ENCODE data around the gene HLCS.

The HLCS gene

DNA sequence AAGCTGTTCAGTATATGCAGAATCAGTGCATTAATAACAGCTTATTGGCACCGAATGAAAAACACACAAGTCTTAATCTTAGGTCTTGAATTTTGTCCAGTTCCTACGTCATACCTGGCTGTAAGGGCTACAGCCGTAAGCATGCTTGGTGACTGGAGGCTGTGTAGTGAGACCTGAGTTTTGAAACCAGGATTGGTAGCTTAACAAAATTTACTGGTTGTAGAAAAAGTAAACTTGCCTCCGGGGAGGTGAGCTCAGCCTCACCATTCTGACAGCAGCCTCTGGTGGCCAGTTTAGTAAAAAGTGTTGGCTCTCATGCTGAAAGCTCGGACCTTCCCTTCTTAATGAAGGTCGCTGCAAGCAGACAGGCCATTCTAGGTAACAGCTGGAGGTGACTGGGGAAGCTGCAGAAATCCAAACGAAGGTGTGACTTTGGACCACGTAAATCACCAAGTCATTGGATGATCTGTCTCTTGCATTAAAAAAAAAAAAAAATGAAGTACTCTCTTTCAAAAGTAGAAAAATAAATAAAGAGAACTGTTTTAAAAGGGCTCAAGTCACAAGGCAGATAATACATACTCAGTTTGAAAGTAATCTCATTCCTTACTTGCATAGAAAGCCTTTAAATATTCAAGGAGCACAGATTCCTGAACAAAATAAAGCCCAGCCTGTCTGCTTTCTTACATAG is 48.9 kb downstream of the HLCS start (continued):
- no peak for TF ChIP-seq ZFP69B (tag by site-specific recombination; IDR thresholded peaks at IDR 0.05)
- TF ChIP-seq, protein P1, sequence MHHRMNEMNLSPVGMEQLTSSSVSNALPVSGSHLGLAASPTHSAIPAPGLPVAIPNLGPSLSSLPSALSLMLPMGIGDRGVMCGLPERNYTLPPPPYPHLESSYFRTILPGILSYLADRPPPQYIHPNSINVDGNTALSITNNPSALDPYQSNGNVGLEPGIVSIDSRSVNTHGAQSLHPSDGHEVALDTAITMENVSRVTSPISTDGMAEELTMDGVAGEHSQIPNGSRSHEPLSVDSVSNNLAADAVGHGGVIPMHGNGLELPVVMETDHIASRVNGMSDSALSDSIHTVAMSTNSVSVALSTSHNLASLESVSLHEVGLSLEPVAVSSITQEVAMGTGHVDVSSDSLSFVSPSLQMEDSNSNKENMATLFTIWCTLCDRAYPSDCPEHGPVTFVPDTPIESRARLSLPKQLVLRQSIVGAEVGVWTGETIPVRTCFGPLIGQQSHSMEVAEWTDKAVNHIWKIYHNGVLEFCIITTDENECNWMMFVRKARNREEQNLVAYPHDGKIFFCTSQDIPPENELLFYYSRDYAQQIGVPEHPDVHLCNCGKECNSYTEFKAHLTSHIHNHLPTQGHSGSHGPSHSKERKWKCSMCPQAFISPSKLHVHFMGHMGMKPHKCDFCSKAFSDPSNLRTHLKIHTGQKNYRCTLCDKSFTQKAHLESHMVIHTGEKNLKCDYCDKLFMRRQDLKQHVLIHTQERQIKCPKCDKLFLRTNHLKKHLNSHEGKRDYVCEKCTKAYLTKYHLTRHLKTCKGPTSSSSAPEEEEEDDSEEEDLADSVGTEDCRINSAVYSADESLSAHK (tag by site-specific recombination; IDR thresholded peaks at IDR 0.05) = no peak
- no peak for TF ChIP-seq ZNF394 (tag by site-specific recombination; IDR thresholded peaks at IDR 0.05; ENCODE audit: borderline replicate concordance)
- TF ChIP-seq, protein P2, sequence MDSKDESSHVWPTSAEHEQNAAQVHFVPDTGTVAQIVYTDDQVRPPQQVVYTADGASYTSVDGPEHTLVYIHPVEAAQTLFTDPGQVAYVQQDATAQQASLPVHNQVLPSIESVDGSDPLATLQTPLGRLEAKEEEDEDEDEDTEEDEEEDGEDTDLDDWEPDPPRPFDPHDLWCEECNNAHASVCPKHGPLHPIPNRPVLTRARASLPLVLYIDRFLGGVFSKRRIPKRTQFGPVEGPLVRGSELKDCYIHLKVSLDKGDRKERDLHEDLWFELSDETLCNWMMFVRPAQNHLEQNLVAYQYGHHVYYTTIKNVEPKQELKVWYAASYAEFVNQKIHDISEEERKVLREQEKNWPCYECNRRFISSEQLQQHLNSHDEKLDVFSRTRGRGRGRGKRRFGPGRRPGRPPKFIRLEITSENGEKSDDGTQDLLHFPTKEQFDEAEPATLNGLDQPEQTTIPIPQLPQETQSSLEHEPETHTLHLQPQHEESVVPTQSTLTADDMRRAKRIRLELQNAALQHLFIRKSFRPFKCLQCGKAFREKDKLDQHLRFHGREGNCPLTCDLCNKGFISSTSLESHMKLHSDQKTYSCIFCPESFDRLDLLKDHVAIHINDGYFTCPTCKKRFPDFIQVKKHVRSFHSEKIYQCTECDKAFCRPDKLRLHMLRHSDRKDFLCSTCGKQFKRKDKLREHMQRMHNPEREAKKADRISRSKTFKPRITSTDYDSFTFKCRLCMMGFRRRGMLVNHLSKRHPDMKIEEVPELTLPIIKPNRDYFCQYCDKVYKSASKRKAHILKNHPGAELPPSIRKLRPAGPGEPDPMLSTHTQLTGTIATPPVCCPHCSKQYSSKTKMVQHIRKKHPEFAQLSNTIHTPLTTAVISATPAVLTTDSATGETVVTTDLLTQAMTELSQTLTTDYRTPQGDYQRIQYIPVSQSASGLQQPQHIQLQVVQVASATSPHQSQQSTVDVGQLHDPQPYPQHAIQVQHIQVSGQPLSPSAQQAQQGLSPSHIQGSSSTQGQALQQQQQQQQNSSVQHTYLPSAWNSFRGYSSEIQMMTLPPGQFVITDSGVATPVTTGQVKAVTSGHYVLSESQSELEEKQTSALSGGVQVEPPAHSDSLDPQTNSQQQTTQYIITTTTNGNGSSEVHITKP (tag by site-specific recombination; IDR thresholded peaks at IDR 0.05) = peak; percentile 25; the same call in 1 of the 2 replicates
- TF ChIP-seq ZBTB21 (tag by site-specific recombination; IDR thresholded peaks at IDR 0.05) = no peak
- no peak for TF ChIP-seq ZNF830 (tag by site-specific recombination; IDR thresholded peaks at IDR 0.05; ENCODE audit: low read depth)
- TF ChIP-seq, protein P3, sequence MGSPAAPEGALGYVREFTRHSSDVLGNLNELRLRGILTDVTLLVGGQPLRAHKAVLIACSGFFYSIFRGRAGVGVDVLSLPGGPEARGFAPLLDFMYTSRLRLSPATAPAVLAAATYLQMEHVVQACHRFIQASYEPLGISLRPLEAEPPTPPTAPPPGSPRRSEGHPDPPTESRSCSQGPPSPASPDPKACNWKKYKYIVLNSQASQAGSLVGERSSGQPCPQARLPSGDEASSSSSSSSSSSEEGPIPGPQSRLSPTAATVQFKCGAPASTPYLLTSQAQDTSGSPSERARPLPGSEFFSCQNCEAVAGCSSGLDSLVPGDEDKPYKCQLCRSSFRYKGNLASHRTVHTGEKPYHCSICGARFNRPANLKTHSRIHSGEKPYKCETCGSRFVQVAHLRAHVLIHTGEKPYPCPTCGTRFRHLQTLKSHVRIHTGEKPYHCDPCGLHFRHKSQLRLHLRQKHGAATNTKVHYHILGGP (tag by site-specific recombination; IDR thresholded peaks at IDR 0.05) = no peak
- 0 out of 2 replicates have a peak, but pooled peaks have one; percentile 16 for TF ChIP-seq PRDM1 (tag by site-specific recombination; IDR thresholded peaks at IDR 0.05)
- no peak for TF ChIP-seq ZNF549 (tag by site-specific recombination; IDR thresholded peaks at IDR 0.05)
- TF ChIP-seq SP7 (tag by site-specific recombination; IDR thresholded peaks at IDR 0.05) = no peak
- TF ChIP-seq ZNF776 (tag by site-specific recombination; IDR thresholded peaks at IDR 0.05; ENCODE audit: borderline replicate concordance) = no peak
- TF ChIP-seq, protein P4, sequence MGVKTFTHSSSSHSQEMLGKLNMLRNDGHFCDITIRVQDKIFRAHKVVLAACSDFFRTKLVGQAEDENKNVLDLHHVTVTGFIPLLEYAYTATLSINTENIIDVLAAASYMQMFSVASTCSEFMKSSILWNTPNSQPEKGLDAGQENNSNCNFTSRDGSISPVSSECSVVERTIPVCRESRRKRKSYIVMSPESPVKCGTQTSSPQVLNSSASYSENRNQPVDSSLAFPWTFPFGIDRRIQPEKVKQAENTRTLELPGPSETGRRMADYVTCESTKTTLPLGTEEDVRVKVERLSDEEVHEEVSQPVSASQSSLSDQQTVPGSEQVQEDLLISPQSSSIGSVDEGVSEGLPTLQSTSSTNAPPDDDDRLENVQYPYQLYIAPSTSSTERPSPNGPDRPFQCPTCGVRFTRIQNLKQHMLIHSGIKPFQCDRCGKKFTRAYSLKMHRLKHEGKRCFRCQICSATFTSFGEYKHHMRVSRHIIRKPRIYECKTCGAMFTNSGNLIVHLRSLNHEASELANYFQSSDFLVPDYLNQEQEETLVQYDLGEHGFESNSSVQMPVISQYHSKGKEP (tag by site-specific recombination; IDR thresholded peaks at IDR 0.05) = 0 out of 2 replicates have a peak, but pooled peaks have one; percentile 22
- TF ChIP-seq, protein P5, sequence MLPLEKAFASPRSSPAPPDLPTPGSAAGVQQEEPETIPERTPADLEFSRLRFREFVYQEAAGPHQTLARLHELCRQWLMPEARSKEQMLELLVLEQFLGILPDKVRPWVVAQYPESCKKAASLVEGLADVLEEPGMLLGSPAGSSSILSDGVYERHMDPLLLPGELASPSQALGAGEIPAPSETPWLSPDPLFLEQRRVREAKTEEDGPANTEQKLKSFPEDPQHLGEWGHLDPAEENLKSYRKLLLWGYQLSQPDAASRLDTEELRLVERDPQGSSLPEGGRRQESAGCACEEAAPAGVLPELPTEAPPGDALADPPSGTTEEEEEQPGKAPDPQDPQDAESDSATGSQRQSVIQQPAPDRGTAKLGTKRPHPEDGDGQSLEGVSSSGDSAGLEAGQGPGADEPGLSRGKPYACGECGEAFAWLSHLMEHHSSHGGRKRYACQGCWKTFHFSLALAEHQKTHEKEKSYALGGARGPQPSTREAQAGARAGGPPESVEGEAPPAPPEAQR (tag by site-specific recombination; IDR thresholded peaks at IDR 0.05) = no peak
- TF ChIP-seq KLF1 (tag by site-specific recombination; IDR thresholded peaks at IDR 0.05) = no peak
- TF ChIP-seq MEIS1 (CRISPR knock-in tag; IDR thresholded peaks at IDR 0.05; ENCODE audit: borderline replicate concordance) = no peak
- TF ChIP-seq, protein P6, sequence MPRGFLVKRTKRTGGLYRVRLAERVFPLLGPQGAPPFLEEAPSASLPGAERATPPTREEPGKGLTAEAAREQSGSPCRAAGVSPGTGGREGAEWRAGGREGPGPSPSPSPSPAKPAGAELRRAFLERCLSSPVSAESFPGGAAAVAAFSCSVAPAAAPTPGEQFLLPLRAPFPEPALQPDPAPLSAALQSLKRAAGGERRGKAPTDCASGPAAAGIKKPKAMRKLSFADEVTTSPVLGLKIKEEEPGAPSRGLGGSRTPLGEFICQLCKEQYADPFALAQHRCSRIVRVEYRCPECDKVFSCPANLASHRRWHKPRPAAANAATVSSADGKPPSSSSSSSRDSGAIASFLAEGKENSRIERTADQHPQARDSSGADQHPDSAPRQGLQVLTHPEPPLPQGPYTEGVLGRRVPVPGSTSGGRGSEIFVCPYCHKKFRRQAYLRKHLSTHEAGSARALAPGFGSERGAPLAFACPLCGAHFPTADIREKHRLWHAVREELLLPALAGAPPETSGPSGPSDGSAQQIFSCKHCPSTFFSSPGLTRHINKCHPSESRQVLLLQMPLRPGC (tag by site-specific recombination; IDR thresholded peaks at IDR 0.05) = no peak
- TF ChIP-seq ZEB2 (tag by site-specific recombination; IDR thresholded peaks at IDR 0.05) = no peak
- TF ChIP-seq HOXA7 (CRISPR knock-in tag; IDR thresholded peaks at IDR 0.05; ENCODE audit: borderline replicate concordance) = no peak
- peak; percentile 67 for TF ChIP-seq ZNF654 (tag by site-specific recombination; IDR thresholded peaks at IDR 0.05; ENCODE audit: low read depth)
- no peak for TF ChIP-seq ZFP37 (tag by site-specific recombination; IDR thresholded peaks at IDR 0.05)
- TF ChIP-seq IKZF3 (tag by site-specific recombination; IDR thresholded peaks at IDR 0.05) = no peak
- TF ChIP-seq GLIS1 (tag by site-specific recombination; IDR thresholded peaks at IDR 0.05) = peak; percentile 35; the same call in 1 of the 2 replicates
- TF ChIP-seq, protein P7, sequence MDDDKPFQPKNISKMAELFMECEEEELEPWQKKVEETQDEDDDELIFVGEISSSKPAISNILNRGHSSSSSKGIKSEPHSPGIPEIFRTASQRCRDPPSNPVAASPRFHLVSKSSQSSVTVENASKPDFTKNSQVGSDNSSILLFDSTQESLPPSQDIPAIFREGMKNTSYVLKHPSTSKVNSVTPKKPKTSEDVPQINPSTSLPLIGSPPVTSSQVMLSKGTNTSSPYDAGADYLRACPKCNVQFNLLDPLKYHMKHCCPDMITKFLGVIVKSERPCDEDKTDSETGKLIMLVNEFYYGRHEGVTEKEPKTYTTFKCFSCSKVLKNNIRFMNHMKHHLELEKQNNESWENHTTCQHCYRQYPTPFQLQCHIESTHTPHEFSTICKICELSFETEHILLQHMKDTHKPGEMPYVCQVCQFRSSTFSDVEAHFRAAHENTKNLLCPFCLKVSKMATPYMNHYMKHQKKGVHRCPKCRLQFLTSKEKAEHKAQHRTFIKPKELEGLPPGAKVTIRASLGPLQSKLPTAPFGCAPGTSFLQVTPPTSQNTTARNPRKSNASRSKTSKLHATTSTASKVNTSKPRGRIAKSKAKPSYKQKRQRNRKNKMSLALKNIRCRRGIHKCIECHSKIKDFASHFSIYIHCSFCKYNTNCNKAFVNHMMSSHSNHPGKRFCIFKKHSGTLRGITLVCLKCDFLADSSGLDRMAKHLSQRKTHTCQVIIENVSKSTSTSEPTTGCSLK (tag by site-specific recombination; IDR thresholded peaks at IDR 0.05) = no peak
- TF ChIP-seq ZBTB20 (tag by site-specific recombination; IDR thresholded peaks at IDR 0.05) = no peak
